ENCODE measurements around the gene RIMBP2.
"Not testable (repeated sequence)": the region's sequence is repeated elsewhere in the genome, so short reads cannot be mapped to it uniquely, and the experiment has no call there.

The RIMBP2 gene

DNA sequence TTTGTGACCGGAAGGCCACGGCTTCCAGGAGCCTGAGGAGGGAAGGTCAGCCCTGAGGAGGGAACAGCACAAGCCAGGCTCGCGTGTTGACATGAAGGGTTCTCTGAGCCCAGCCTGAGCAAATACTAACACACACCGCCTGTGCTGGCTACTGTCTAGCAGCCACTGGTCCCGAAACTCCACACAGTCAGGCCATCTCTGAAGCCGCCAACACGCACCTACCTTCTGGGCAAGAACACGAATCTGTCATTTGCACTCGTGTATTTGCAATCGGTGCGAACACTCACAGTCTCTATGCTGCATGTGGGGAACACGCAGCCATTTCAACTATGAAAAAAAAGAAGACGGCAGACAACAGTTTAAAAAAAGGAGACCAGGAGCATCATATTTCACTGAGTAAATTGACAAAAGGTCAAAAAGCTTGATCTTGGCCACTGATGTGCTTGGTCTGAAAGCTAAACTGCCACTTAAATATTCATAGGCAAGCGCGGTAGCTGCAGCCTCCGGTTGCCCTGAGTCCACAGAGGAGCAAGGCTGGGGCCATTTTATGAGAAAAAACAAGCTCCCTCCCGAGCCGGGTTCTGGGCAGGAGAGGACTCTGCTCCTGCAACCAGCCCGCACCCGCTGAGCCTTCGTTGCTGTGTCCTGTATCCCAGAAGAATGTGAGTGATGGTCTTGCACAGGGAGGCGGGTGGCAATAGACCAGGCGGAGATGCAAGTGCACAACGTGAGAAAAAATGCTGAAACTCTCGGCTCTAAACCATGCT lies 57.8 kb downstream of the RIMBP2 start:
- DNase-seq (ENCODE audit: low spot score) = no peak

DNA sequence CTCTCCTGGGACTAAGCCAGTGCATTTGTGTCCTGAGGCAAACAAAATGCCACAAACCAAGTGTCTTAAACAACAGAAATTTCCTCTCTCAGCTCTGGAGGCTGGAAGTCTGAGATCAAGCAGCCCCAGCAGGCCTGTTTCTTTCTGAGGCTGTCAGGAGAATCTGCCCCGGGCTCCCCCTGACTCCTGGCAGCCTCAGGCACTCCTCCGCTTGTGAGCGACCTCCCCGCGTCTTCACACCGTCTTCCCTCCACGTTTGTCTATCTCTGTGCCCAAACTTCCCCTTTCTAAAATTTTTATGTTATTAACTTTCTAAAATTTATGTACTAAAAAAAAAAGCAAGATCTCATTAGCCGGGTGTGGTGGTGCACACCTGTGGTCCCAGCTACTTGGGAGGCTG lies 59.7 kb downstream of the RIMBP2 start:
- no peak for DNase-seq (ENCODE audit: low spot score)

DNA sequence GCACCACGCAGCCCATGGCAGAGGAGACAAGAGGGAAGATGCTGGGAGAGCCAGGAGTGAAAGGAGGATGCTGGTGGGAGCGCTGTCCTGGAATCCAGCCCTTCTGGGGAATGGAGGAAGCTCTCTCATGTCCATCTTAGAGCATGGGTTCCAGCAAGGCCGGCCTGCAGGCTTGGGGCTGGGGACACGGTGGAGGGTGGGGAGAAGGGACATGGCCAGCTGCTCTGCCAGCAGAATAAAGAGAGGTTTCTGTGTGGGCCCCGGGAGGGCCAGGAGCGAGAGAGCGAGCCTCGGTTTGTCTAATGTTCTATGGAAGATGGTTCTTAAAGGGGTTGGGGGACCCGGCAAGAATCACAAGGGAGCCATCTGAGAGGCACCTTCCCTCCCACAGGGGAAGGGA lies 60.2 kb downstream of the RIMBP2 start:
- no peak for DNase-seq (ENCODE audit: low spot score)

DNA sequence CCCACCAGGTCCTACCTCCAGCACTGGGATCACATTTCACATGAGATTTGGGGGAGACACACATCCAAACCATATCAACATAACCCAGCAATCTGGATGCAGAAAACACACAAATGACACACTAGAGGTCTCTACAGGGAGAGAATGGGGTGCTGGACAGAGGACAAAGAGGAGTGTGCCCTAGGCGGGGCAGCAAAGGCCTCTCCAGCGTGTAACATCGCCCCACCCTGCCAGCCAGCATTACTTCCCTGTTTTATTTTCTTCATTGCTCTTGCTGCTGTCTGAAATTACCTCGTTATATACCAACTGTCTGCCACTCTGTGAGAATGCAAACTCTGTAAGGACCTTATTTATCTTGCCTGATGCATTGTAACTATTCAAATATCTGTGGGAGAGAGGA lies 61.1 kb downstream of the RIMBP2 start:
- DNase-seq (ENCODE audit: low spot score) = no peak

DNA sequence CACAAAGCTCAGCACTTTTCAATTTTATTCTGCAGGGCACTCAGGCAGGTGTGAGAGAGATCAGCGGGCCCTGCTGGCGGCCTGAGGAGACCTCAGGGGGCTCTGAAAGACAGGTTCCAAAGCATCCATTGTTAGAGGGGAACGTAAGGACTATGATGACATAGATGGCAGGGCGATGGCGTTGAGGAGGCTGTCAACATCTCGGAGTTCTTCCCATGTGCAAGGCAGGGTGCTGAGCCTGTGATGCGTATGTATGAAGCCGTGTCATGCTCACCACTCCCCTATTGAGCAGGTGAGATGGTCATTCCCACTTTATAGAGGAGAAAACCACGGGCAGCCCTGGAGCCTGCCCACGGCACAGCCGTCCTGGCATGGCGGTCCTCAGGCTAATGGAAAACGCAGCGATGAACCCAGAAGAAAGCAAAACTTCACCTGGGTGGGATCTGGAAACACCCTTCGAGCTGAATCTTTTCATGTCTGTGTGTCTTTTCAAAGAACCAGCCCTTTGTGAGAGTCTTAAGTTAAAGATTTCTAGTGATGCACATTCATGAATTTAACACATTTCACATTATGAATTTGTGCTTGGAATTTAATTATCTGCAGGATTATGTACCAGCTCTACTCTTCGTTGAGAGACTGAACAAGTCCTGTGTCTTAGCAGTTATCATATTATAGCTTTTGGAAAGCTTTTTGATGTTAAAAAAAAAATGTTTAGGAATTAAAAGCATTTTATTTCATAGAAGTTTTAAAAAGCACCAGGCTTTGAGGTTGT lies 64.7 kb downstream of the RIMBP2 start:
- no peak for DNase-seq (ENCODE audit: low spot score)

DNA sequence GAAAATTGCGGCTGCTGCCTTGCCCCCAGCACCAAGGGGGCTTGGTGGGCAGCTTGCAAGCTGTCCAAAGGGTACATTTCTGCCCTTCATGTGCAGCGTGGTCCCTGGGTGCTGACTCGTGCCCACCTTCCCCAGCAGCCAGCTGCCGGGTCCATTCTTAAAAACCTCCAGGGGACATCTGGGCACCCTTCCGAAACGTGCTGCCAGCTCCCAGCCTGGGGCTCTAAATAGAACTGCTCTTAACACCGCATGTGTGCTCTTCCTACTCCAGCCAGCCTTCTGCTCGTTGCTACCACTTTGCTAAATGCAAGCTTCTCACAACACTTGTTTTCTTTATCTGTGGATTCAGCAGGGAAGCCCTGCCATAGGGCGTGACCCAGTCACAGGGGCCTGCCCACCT lies 66.0 kb downstream of the RIMBP2 start:
- DNase-seq (ENCODE audit: low spot score) = no peak

DNA sequence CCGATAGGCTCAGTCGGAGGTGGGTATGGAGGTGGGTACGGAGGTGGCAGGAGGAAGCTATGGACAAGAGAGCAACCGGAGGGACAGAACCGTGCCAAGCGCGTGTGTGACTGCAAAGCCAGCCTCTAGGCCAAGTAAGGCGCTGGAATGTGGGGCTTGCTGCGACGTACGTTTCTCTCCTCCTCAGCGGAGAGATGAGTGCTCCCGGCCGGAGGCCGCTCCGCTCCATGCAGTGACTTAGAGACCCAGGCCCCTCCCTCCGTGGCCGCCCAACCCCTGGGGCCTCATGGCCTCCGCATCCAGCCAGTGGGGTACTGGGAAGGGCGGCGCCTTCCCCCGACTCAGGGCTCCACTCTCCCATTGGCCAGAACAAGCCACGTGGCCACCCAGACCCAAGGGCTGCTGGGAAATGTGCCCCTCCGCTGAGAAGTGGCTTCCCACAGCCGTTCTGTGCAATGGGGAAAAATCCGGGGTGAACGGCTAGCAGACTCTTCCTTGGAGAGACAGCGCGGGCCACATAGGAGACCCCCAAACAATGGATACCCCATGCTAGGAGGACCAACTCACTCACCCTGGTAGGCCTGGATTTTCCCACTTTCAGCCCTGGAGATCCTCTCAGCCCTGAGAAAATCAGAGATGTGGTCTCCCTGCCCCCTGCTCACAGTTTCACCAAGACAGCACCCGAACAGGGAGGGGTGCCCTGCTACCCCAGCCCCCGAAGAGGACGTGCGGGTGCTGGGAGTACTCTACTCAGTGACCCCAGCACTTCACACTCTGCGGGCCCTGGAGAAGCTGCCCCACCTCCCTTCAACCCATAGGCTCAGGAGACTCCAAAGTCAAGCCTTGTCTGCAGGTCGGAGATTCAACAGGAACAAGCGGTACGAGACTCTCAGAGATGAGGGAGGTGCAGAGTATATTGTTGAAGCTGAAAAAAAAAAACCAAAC lies 66.7 kb downstream of the RIMBP2 start:
- no peak for DNase-seq (ENCODE audit: low spot score)

DNA sequence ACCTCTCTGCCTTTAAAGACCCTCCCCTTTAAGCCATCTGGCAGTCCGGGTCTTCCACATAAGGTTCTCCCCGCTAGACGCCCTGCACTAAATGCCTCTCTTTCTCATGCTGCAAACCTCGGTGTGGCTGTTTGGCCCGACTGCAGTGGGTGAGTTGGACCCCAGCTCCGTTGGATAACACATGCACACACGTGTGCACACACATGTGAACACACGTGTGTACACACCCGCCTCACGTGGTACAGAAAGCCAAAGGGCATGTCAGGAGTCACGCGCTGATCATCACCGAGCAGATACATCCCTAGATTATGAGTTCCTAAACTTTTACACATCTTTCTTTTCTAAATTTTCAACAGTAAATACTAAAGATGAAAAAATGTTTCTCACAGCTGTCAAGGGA lies 68.3 kb downstream of the RIMBP2 start:
- DNase-seq (ENCODE audit: low spot score) = no peak

DNA sequence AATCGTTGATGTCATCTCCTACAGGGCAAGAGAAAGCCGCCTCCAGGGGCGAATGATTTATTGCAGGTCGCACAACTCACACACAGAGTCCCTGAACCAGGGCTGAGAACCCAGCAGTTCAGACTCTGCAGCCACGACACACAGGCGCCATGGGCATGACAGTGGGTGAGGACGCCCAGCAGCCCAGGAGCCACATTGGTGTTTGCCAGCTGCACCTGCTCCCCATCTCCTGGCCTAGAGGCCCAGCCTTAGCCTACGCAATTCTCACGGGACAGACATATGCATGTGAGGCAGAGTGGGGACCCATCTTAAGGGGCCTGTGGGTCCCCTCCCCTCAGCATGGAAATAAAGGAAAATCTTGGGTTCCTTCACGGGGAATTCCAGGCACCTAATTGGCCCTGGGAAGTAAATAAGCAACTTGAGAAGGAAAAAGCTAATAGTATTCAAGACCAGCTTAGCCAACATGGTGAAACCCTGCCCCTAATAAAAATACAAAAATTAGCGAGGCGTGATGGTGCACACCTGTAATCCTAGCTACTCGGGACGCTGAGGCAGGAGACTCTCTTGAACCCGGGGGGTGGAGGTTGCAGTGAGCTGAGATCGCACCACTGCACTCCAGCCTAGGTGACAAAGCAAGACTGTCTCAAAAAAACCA lies 69.3 kb downstream of the RIMBP2 start:
- DNase-seq (ENCODE audit: low spot score) = no peak

DNA sequence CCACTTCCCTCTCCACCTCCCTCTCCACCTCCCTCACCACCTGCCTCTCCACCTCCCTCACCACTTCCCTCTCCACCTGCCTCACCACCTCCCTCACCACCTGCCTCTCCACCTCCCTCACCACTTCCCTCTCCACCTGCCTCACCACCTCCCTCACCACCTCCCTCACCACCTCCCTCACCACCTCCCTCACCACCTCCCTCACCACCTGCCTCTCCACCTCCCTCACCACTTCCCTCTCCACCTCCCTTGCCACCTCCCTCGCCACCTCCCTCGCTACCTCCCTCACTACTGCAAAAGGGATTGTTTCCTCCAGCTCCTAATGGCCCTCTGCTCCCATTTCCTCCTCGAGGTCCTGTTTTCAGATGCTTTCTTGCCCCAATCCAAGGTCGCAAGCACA lies 69.9 kb downstream of the RIMBP2 start:
- not testable (repeated sequence) for DNase-seq (ENCODE audit: low spot score)

DNA sequence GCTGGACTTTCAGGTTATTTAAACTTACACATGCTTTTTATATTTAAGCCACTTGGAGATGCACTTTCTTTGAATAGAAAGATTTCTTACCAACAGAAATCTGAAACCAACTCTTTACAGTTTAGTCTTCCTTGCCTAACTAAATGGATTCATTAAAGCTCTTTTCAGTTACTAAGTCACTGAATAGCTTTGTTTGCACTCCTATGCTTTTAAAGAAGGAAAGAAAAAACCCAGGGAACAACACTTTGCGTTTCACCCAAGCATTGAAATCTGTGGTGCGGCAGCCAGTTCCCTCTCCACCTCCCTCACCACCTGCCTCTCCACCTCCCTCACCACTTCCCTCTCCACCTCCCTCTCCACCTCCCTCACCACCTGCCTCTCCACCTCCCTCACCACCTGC lies 70.3 kb downstream of the RIMBP2 start:
- DNase-seq (ENCODE audit: low spot score) = no peak

DNA sequence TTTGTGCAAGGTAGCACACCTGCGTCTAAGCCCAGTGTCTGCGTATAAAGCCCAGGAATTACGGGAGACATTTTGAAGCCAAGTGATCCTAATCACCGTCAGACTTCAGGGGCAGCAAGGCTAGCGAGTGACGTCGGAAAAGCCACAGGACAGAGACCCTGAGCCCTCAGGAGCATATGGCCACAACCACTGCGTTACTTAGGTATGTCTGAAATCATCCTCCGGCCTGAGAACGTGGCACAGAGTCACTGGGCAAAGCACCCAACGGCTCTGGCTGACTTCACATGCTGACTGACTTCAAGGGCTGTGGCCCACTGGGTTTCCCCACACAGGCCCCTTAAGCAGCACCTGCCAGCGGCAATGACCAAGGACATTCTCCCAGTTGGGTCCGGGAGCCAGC lies 71.5 kb downstream of the RIMBP2 start:
- DNase-seq (ENCODE audit: low spot score) = no peak

DNA sequence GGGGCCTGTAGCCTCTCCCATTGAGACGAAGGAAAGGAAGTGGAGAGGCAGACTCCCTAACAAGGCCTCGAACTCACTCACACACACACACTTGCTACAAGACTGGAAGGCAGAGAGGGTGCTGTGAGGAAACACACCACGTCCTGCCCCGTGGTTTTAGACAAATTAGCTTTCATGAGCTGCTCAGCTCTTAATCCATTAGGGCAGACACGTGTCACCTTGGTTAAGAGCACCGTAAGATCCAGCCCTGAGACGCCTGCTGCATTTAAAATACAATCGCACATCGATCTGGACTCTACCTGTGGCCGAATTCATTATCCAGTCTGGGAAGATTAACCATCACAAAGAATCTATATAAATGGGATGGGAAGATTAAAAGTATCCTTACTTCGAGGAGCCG lies 72.0 kb downstream of the RIMBP2 start:
- DNase-seq (ENCODE audit: low spot score) = no peak

DNA sequence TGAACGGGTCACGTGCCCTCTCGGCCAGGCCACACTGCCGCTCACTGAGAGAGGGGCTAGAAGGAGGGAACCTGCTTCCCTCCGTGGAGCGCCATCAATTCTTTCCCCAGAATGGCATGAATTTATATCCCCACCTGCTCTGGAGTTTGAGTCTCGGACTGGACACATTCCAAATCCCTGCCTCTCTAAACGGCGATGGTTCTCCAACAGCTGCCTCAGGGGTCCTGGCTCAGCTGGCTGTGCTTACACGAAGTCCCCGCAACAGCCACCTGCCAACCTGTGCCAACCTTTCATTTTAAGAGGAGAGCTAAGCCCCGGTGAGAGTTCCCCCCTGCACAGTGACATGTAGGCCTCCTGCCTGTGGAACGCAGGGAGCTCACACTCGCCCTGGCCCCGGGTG lies 73.2 kb downstream of the RIMBP2 start:
- DNase-seq (ENCODE audit: low spot score) = no peak

DNA sequence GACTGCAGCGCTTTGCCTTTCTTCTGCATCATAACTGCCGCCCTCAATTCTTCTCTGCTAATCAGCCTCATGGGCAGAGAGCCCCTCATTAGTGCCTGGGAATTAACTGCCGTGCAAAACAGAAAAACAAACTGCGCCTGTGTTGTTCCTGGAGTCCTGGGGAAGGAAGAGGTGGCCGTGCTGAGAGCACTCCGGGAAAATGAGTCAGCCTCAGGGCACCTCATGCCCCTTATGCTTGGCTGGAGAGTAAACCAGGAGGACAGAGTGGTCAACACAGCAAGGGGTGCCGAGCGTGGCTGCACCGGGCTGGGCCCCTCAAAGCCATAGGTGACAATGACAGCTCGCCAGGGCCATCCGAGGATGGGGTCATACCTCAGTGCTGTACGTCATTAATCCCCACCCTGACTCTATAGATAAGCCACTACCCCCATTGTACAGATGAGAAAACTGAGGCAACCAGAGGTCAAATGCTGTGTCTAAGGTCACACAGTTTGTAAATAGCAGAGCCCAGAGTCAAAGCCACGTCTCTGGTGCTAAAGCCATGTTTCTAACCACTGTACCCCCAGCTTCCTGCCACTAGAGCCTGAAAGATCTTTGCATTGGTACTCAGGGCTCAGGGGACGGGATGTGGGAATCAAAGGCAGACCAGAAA lies 74.4 kb downstream of the RIMBP2 start:
- DNase-seq (ENCODE audit: low spot score) = no peak

DNA sequence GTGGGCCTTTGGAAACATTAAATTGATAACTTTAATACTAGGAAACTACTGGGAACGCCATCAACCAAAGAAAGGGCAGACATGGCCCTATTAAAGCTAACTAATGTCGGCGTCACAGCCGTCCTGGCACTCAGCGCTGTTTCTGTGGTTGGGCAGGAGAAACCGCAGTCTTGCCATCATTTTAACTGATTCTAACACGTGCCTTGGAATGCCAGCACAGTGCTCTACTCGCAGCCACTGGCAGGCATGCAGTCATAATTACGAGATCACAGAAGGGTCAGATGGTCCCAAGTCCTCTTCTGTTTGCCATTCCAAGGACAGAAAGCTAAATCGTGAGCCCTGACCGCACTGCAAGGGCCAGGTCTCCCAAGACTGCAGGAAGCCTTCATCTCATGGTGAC lies 75.2 kb downstream of the RIMBP2 start:
- no peak for DNase-seq (ENCODE audit: low spot score)

DNA sequence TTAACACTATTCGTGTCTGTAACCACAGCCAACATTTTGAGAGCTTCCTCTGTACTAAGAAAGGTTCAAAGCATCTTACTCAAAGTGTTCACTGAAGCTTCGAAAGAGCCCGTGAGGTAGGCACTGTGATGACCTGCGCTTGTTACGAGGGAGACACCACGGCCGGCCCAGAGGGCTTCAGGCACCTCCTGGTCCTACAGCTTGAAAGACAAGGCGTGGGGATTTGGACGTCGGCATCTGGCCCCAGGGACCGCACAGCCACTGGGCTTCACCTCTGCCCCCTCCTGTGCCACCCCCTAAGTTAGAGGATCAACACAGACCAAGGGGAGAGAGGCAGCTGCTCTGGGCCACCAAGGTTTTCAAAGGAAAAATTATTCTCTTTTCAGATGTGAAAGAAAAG lies 75.6 kb downstream of the RIMBP2 start:
- no peak for DNase-seq (ENCODE audit: low spot score)

DNA sequence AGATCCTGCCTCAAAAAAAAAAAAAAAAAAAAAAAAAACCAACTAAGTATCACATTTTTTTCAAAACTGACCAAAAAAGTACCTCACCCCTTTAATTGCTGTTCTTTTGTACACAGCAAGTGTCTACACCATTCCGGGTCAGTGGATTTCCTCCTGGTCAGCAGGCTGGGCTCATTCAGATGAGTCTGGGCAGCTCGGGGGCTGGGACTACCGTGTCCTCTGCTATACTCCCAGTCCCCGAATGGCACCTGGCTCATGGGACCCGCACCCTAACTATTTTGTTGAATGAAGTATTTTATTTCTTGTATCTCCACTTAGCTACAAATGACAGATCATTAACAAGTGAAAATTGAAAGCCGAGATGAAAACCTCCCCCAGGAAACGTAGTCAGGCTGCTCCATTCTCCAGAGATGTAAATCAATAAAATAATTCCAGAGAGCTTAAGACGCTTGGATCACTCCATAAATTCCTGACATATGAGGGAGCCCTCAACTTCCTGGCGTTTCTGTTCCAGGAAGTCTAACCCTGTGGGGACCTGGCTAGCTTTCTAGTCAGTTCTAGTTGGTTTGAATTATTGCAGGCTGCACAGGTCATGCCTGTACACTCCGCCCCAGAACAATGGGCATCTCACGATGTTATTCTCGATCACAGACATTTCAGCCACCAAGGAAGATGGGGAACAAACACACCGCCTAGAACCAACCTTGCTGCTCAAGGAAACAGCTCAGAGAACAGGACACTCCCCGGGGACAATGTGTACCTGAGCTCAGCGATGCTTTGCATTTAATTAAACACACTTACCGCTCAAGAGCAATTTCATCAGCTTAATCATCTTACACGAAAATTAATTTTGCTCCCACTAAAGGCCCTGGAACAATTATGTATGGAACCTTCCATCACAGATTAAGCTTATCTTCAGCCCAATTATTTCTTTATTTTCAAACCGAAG lies 76.3 kb downstream of the RIMBP2 start:
- DNase-seq (ENCODE audit: low spot score) = no peak

DNA sequence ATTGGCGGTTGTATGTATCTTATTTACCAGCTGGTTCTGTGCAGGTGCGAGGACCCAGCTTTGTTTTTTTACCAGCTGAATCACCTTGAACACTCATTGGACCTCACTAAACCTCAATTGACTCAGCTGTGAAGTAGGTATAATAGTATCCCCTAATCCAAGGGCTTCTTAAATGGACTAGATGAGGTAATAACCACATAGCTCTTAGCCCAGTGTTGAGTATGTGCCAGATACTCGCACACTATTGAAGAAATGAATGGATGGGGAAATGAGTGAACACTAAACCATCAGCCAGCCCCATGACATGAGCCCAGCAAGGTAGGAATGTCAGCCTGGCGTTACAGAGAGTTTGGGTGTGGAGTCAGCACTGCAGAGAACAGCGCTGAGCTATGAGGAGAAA lies 79.7 kb downstream of the RIMBP2 start:
- DNase-seq (ENCODE audit: low spot score) = no peak

DNA sequence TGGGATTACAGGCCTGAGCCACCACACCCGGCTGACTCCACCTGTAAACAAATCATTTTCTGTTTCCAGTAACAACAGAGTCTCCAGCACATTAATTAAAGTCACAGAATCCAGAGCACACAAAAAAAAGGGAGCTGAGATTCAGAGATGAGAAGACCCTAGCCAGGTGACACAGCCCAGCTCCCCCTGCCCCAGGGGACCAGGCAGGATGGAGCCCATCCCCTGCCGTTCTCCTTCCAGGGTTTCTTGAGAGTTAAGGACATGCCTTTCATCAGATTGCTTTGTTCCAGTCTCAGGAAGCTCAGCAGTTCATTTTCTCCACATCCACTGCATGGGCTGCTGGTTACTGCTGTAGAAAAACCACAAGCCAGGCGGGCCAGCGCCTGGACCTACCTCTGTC lies 81.2 kb downstream of the RIMBP2 start:
- no peak for DNase-seq (ENCODE audit: low spot score)

All from GM03348 (cell line).